K562 (cell line): Measurements from ENCODE around the gene RARA. TPM values are rescaled to one million over a fixed set of nuclear protein-coding genes. Genes with fewer than 3 reads are reported as not detected.

Experiments used
- CBFA2T3 ChIP-seq: fragments of 450-650 bp; IDR thresholded peaks from 2 replicates; pipeline ENCODE4 v1.6.1; 2017
- MBD2 ChIP-seq: sonication (generic); IDR thresholded peaks from 2 replicates; pipeline ENCODE4 v1.6.1; 2016; ENCODE audit warnings: low read depth, borderline replicate concordance
- POLR2AphosphoS2 ChIP-seq: IDR thresholded peaks from 2 replicates; pipeline ENCODE4 v1.6.1; 2012; ENCODE audit warnings: low read length, improper control_type of control experiment
- ZC3H8 ChIP-seq: fragments of 450-650 bp; IDR thresholded peaks from 2 replicates; pipeline ENCODE4 v1.6.1; 2017
- ZFP91 ChIP-seq: sonication (generic); formaldehyde crosslinking; IDR thresholded peaks from 2 replicates; pipeline ENCODE4 v1.8.0; 2022; ENCODE audit warnings: mild to moderate bottlenecking, missing genetic modification reagents
- ZNF143 ChIP-seq: sonication (generic); formaldehyde crosslinking; IDR thresholded peaks from 2 replicates; pipeline ENCODE4 v1.9.0; 2022; ENCODE audit warnings: mild to moderate bottlenecking, missing genetic modification reagents
- ZNF354B ChIP-seq: fragments of 250-450 bp; sonication (Bioruptor Pico); IDR thresholded peaks from 2 replicates; pipeline ENCODE4 v1.4.0; 2020
- ZNF551 ChIP-seq: fragments of 250-450 bp; sonication (Bioruptor Pico); IDR thresholded peaks from 2 replicates; pipeline ENCODE4 v1.5.0; 2021; ENCODE audit warnings: mild to moderate bottlenecking, moderate library complexity
- ZNF785 ChIP-seq: fragments of 250-450 bp; sonication (Bioruptor Pico); IDR thresholded peaks from 2 replicates; pipeline ENCODE4 v1.4.0; 2020; ENCODE audit warnings: mild to moderate bottlenecking
- polyA plus RNA-seq, 8 experiments: library from polyadenylated mRNA; depleted of rRNA in 4 of 8; stranded (reverse) in 5 of 8; unstranded in 3 of 8; fragments of >200 nt; fragmentation: Nextera tagmentation in 2 of 8; fragmentation: Illumina TruSeq in 1 of 8; extraction: Ambion mirVana in 2 of 8; extraction: Trizol in 1 of 8; gene quantifications; 2 replicates each; pipeline versions ENCODE4 v1.2.1 to v1.2.3, GENCODE V29; 2011 to 2014; ENCODE audit warnings: inconsistent platforms in 1 of 8, missing spikeins in 1 of 8
- total RNA-seq, 7 experiments: library from RNA; depleted of rRNA in 6 of 7; stranded (reverse); fragments of >200 nt in 6 of 7; fragmentation: Illumina TruSeq in 2 of 7; extraction: Trizol in 2 of 7; gene quantifications; 2 replicates each; pipeline versions ENCODE4 v1.2.1 to v1.2.3, GENCODE V29; 2011 to 2021; ENCODE audit warnings: low replicate concordance in 1 of 7
- TF ChIP-seq, protein P1 (sequence below): fragments of 250-450 bp; sonication (Bioruptor Pico); IDR thresholded peaks from 2 replicates; pipeline ENCODE4 v1.8.0; 2021; ENCODE audit warnings: mild to moderate bottlenecking, moderate library complexity
- TF ChIP-seq, protein P2 (sequence below): fragments of 450-650 bp; conservative IDR thresholded peaks from 2 replicates; pipeline ENCODE4 v1.6.1; 2016; ENCODE audit warnings: missing genetic modification characterization, low read depth, mild to moderate bottlenecking, control low read depth, missing compliant biosample characterization
- TF ChIP-seq, protein P3 (sequence below): fragments of 250-450 bp; sonication (Bioruptor Pico); IDR thresholded peaks from 2 replicates; pipeline ENCODE4 v1.4.0; 2020; ENCODE audit warnings: mild to moderate bottlenecking

Gene RARA
- total and polyA plus RNA-seq, 9 of the 15 experiments (the other 6 are each of a cell fraction or from before 2014, with no cell fraction given) = 0.10 to 28.0 (median 7.9) TPM

GRCh38 chr17:40287494-40288369, 21.2 kb upstream of the RARA start, which contains the start of gene CDC6 (continued):
- TF ChIP-seq ZNF551 (CRISPR knock-in tag) (no peak), ZFP91 (CRISPR knock-in tag) (no peak), ZC3H8 (0 out of 2 replicates have a peak, but pooled peaks have one; percentile 64), CBFA2T3 (no peak), ZNF354B (CRISPR knock-in tag) (no peak), MBD2 (peak; percentile 87), POLR2AphosphoS2 (peak; percentile 81; the same call in 1 of the 2 replicates), ZNF785 (CRISPR knock-in tag) (no peak), ZNF143 (peak; percentile 91)
- TF ChIP-seq, protein P1, sequence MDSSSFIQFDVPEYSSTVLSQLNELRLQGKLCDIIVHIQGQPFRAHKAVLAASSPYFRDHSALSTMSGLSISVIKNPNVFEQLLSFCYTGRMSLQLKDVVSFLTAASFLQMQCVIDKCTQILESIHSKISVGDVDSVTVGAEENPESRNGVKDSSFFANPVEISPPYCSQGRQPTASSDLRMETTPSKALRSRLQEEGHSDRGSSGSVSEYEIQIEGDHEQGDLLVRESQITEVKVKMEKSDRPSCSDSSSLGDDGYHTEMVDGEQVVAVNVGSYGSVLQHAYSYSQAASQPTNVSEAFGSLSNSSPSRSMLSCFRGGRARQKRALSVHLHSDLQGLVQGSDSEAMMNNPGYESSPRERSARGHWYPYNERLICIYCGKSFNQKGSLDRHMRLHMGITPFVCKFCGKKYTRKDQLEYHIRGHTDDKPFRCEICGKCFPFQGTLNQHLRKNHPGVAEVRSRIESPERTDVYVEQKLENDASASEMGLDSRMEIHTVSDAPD (CRISPR knock-in tag) = no peak
- TF ChIP-seq, protein P2, sequence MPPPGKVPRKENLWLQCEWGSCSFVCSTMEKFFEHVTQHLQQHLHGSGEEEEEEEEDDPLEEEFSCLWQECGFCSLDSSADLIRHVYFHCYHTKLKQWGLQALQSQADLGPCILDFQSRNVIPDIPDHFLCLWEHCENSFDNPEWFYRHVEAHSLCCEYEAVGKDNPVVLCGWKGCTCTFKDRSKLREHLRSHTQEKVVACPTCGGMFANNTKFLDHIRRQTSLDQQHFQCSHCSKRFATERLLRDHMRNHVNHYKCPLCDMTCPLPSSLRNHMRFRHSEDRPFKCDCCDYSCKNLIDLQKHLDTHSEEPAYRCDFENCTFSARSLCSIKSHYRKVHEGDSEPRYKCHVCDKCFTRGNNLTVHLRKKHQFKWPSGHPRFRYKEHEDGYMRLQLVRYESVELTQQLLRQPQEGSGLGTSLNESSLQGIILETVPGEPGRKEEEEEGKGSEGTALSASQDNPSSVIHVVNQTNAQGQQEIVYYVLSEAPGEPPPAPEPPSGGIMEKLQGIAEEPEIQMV = no peak
- TF ChIP-seq, protein P3, sequence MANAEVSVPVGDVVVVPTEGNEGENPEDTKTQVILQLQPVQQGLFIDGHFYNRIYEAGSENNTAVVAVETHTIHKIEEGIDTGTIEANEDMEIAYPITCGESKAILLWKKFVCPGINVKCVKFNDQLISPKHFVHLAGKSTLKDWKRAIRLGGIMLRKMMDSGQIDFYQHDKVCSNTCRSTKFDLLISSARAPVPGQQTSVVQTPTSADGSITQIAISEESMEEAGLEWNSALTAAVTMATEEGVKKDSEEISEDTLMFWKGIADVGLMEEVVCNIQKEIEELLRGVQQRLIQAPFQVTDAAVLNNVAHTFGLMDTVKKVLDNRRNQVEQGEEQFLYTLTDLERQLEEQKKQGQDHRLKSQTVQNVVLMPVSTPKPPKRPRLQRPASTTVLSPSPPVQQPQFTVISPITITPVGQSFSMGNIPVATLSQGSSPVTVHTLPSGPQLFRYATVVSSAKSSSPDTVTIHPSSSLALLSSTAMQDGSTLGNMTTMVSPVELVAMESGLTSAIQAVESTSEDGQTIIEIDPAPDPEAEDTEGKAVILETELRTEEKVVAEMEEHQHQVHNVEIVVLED = peak; percentile 74
